IMR-90 (cell line): ENCODE data around the gene NTSR2. TPM values are rescaled to one million over a fixed set of nuclear protein-coding genes. Genes with fewer than 3 reads are reported as not detected.

Experiments used
- ATAC-seq: fragments of 200-7000 bp; cut with Tn5 transposase; 2 replicates; pipeline ENCODE4 v1.9.1; 2020; ENCODE audit warnings: low read depth, mild to moderate bottlenecking, moderate library complexity
- BruUV-seq: library from RNA; stranded (reverse); fragments of 400-500 nt; replicated peaks from 2 replicates; lab custom pipeline; 2021; lab: Mats Ljungman, UMichigan
- CTCF ChIA-PET: fragments of 300-600 bp; formaldehyde crosslinking; extraction: SDS; loops from one replicate; lab custom pipeline; 2021; ENCODE audit warnings: antibody characterized with exemption; lab: Yijun Ruan, JAX
- POLR2A ChIA-PET: fragments of 300-600 bp; sonication (Branson Sonifier 250); formaldehyde crosslinking; loops from one replicate; lab custom pipeline; 2022; ENCODE audit warnings: antibody characterized with exemption; ENCODE audit not compliant: unreplicated experiment; lab: Charles Lee
- DNase-seq: peaks from one replicate; pipeline ENCODE4 v3.0.0; 2013
- H2AFZ ChIP-seq: replicated peaks from 2 replicates; pipeline ENCODE3; 2013; ENCODE audit warnings: low read length, mild to moderate bottlenecking; ENCODE audit not compliant: poor library complexity
- H2AK5ac ChIP-seq: 2 replicates; pipeline ENCODE4 v1.6.1; 2013; ENCODE audit warnings: low read depth, low read length, inconsistent platforms
- H2AK9ac ChIP-seq: replicated peaks from 2 replicates; pipeline ENCODE3; 2013; ENCODE audit warnings: mild to moderate bottlenecking, low read depth, low read length, moderate library complexity; ENCODE audit not compliant: poor library complexity
- H2BK120ac ChIP-seq: 2 replicates; pipeline ENCODE4 v1.6.1; 2013; ENCODE audit warnings: low read depth, low read length, inconsistent platforms
- H2BK15ac ChIP-seq: 3 replicates; pipeline ENCODE4 v1.6.1; 2013; ENCODE audit warnings: low read depth, low read length, inconsistent platforms
- H2BK20ac ChIP-seq: 2 replicates; pipeline ENCODE4 v1.6.1; 2013; ENCODE audit warnings: low read depth, mild to moderate bottlenecking, inconsistent platforms, low read length, moderate library complexity
- H2BK5ac ChIP-seq: 2 replicates; pipeline ENCODE4 v1.6.1; 2013; ENCODE audit warnings: mild to moderate bottlenecking, low read depth, low read length, inconsistent platforms; ENCODE audit not compliant: poor library complexity, severe bottlenecking
- H3K14ac ChIP-seq: replicated peaks from 2 replicates; pipeline ENCODE4 v1.6.1; 2013; ENCODE audit warnings: low read depth, low read length, inconsistent platforms
- H3K18ac ChIP-seq: 2 replicates; pipeline ENCODE4 v1.6.1; 2013; ENCODE audit warnings: low read depth, low read length, control low read depth
- H3K23ac ChIP-seq: 2 replicates; pipeline ENCODE4 v1.6.1; 2013; ENCODE audit warnings: low read depth, low read length, inconsistent platforms
- H3K27ac ChIP-seq: 2 replicates; pipeline ENCODE4 v1.5.1; 2013; ENCODE audit warnings: mild to moderate bottlenecking, control low read depth, low read length; ENCODE audit not compliant: insufficient read depth
- H3K27me3 ChIP-seq: 2 replicates; pipeline ENCODE4 v1.6.1; 2013; ENCODE audit warnings: low read length; ENCODE audit not compliant: control insufficient read depth, insufficient read depth
- H3K36me3 ChIP-seq: 2 replicates; pipeline ENCODE4 v1.6.1; 2013; ENCODE audit warnings: low read length, mixed read lengths; ENCODE audit not compliant: control insufficient read depth, insufficient read depth
- H3K4ac ChIP-seq: 2 replicates; pipeline ENCODE4 v1.6.1; 2013; ENCODE audit warnings: low read depth, low read length, inconsistent platforms
- H3K4me1 ChIP-seq: 2 replicates; pipeline ENCODE4 v1.6.1; 2013; ENCODE audit warnings: low read length, mixed read lengths; ENCODE audit not compliant: control insufficient read depth, insufficient read depth
- H3K4me2 ChIP-seq: 2 replicates; pipeline ENCODE4 v1.6.1; 2013; ENCODE audit warnings: low read depth, mild to moderate bottlenecking, control low read depth, low read length, moderate library complexity
- H3K4me3 ChIP-seq: 2 replicates; pipeline ENCODE4 v1.5.1; 2013; ENCODE audit warnings: low read depth, mild to moderate bottlenecking, control low read depth, low read length, moderate library complexity; ENCODE audit not compliant: insufficient read depth
- H3K56ac ChIP-seq: 2 replicates; pipeline ENCODE4 v1.6.1; 2013; ENCODE audit warnings: low read length, inconsistent platforms; ENCODE audit not compliant: insufficient read depth; ENCODE audit errors: extremely low read depth
- H3K79me1 ChIP-seq, 2 experiments: 2 replicates each; pipeline ENCODE4 v1.6.1; 2013; ENCODE audit warnings: low read length in 2 of 2, inconsistent platforms in 1 of 2, low read depth in 1 of 2
- H3K9ac ChIP-seq: 2 replicates; pipeline ENCODE4 v1.6.1; 2013; ENCODE audit warnings: low read depth, low read length, control low read depth
- H3K9me1 ChIP-seq: 2 replicates; pipeline ENCODE4 v1.6.1; 2013; ENCODE audit warnings: low read length, inconsistent platforms; ENCODE audit not compliant: insufficient read depth
- H3K9me3 ChIP-seq: 2 replicates; pipeline ENCODE4 v1.6.1; 2013; ENCODE audit warnings: low read length; ENCODE audit not compliant: control insufficient read depth, insufficient read depth
- H4K20me1 ChIP-seq: 2 replicates; pipeline ENCODE4 v1.6.1; 2013; ENCODE audit warnings: low read length, inconsistent platforms; ENCODE audit not compliant: insufficient read depth
- H4K5ac ChIP-seq: 2 replicates; pipeline ENCODE4 v1.6.1; 2013; ENCODE audit warnings: mild to moderate bottlenecking, low read depth, low read length, control low read depth
- H4K8ac ChIP-seq, 2 experiments: 2 replicates each; pipeline ENCODE4 v1.6.1; 2013; ENCODE audit warnings: low read depth in 2 of 2, low read length in 2 of 2, control low read depth in 1 of 2, inconsistent platforms in 1 of 2
- H4K91ac ChIP-seq: 2 replicates; pipeline ENCODE4 v1.6.1; 2013; ENCODE audit warnings: low read depth, low read length, inconsistent platforms; ENCODE audit not compliant: insufficient read depth
- BHLHE40 ChIP-seq: fragments of 150-350 bp; IDR thresholded peaks from 2 replicates; pipeline ENCODE4 v1.6.1; 2016; ENCODE audit warnings: mild to moderate bottlenecking, low read depth, low read length
- CEBPB ChIP-seq: IDR thresholded peaks from 2 replicates; pipeline ENCODE4 v1.6.1; 2012; ENCODE audit warnings: low read depth, low read length, improper control_type of control experiment
- CHD1 ChIP-seq: IDR thresholded peaks from 2 replicates; pipeline ENCODE4 v1.6.1; 2012; ENCODE audit warnings: low read depth, low read length, improper control_type of control experiment
- FOS ChIP-seq: fragments of 150-350 bp; IDR thresholded peaks from 2 replicates; pipeline ENCODE4 v1.6.1; 2016; ENCODE audit warnings: low read depth, low read length
- MAFK ChIP-seq: IDR thresholded peaks from 2 replicates; pipeline ENCODE4 v1.6.1; 2012; ENCODE audit warnings: low read depth, low read length, improper control_type of control experiment
- MAZ ChIP-seq: IDR thresholded peaks from 2 replicates; pipeline ENCODE4 v1.6.1; 2012; ENCODE audit warnings: low read depth, mild to moderate bottlenecking, low read length, improper control_type of control experiment, moderate library complexity, borderline replicate concordance
- MXI1 ChIP-seq: IDR thresholded peaks from 2 replicates; pipeline ENCODE4 v1.6.1; 2012; ENCODE audit warnings: low read depth, mild to moderate bottlenecking, low read length, moderate library complexity, borderline replicate concordance
- NFE2L2 ChIP-seq: fragments of 150-350 bp; IDR thresholded peaks from 2 replicates; pipeline ENCODE4 v1.6.1; 2016; ENCODE audit warnings: low read depth, mild to moderate bottlenecking, low read length
- POLR2A ChIP-seq: IDR thresholded peaks from 2 replicates; pipeline ENCODE4 v1.6.1; 2012; ENCODE audit warnings: mild to moderate bottlenecking, low read depth, low read length
- RAD21 ChIP-seq: IDR thresholded peaks from 2 replicates; pipeline ENCODE4 v1.6.1; 2012; ENCODE audit warnings: low read length, improper control_type of control experiment
- RCOR1 ChIP-seq: IDR thresholded peaks from 2 replicates; pipeline ENCODE4 v1.6.1; 2012; ENCODE audit warnings: mild to moderate bottlenecking, low read length, improper control_type of control experiment; ENCODE audit not compliant: insufficient replicate concordance
- RFX5 ChIP-seq: IDR thresholded peaks from 2 replicates; pipeline ENCODE4 v1.8.0; 2012; ENCODE audit warnings: low read depth, mild to moderate bottlenecking, low read length, moderate library complexity
- SMC3 ChIP-seq: fragments of 150-350 bp; IDR thresholded peaks from 2 replicates; pipeline ENCODE4 v1.6.1; 2016; ENCODE audit warnings: low read depth, mild to moderate bottlenecking, antibody characterized with exemption, low read length, moderate library complexity
- USF2 ChIP-seq: fragments of 150-350 bp; IDR thresholded peaks from 2 replicates; pipeline ENCODE4 v1.6.1; 2017; ENCODE audit warnings: mild to moderate bottlenecking, antibody characterized with exemption, low read length, low read depth
- WGBS, 2 experiments: methylation state at CpG; one replicate each; pipeline versions ENCODE4 v1.1.5 to v1.1.7; 2013; ENCODE audit warnings: missing lambda C conversion rate in 2 of 2; ENCODE audit not compliant: insufficient read length in 1 of 2; ENCODE audit errors: extremely low coverage in 2 of 2; 5-methylcytosine and 5-hydroxymethylcytosine counted together
- dilution Hi-C: fragments of 300-500 bp; cut with HindIII; formaldehyde crosslinking; loops from one replicate; pipeline ENCODE4 v1.14.3; 2018; ENCODE audit warnings: low sequenced_read_pairs; ENCODE audit not compliant: unreplicated experiment
- in situ Hi-C: fragments of 300-500 bp; cut with MboI; formaldehyde crosslinking; loops from 3 replicates; pipeline ENCODE4 v1.14.3; 2019; ENCODE audit warnings: low sequenced_read_pairs, inconsistent platforms, mixed read lengths
- intact Hi-C: fragments of 100-400 bp; cut with micrococcal nuclease; formaldehyde crosslinking; loops from 2 replicates; pipeline ENCODE4 v1.10.0; 2022
- polyA plus RNA-seq, 3 experiments: library from polyadenylated mRNA; depleted of rRNA; stranded (reverse); fragments of >200 nt; gene quantifications; 2 replicates each; pipeline ENCODE4 v1.2.3, GENCODE V29; 2012; ENCODE audit warnings: low replicate concordance in 1 of 3
- total RNA-seq: library from RNA; depleted of rRNA; stranded (reverse); fragments of >200 nt; gene quantifications from 2 replicates; pipeline ENCODE4 v1.2.3, GENCODE V29; 2012
- TF ChIP-seq, protein P1 (sequence below): conservative IDR thresholded peaks from 2 replicates; pipeline ENCODE4 v1.5.1; 2012; ENCODE audit warnings: mild to moderate bottlenecking, low read depth, low read length, improper control_type of control experiment
- TF ChIP-seq, protein P2 (sequence below): fragments of 150-350 bp; IDR thresholded peaks from 2 replicates; pipeline ENCODE4 v1.6.1; 2016; ENCODE audit warnings: low read depth, mild to moderate bottlenecking, low read length, moderate library complexity, borderline replicate concordance

NTSR2 gene
- total and polyA plus RNA-seq, 2 of the 4 experiments (the other 2 are of a cell fraction): not detected

DNA sequence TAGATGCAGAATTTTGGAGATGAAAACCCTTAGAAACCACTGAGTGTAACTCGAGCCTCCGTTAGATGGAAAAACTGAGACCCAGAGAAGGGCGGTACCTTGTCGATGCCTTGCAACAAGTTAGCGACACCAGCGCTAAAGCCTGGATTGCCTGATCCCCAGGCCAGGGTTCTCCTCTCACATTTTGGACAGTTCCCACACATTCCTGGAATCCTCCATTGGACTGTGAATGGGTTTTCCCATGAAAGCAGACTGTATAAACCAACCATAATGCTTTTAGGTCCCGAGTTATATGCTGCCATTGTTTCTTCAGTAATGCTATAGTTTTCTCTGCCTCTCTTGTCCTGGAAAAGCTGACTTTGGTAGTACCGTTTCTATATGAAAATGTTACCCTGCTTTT lies 39.3 kb upstream of the NTSR2 start:
- dilution Hi-C loops (no loop called here), in situ Hi-C loops (no loop called here), intact Hi-C loops (no loop called here)
- H3K4me3 ChIP-seq: no peak overlapping the region
- H3K56ac ChIP-seq: no peak overlapping the region
- H3K9me3 ChIP-seq: no peaks in the 10 kb centered on the region
- POLR2A ChIA-PET: no interaction called here
- no peaks in the 10 kb centered on the region for H3K27me3 ChIP-seq
- H2AFZ ChIP-seq: no peak overlapping the region
- CTCF ChIA-PET: interaction anchor here (1.4 kb wide), 1 partner anchor 10 kb away, joined by 3 read pairs; no protein-coding TSS in a partner anchor
- 90% methylated on average over 2 of the region's 8 CpGs; no CpG with 5 or more reads in 1 of the 2 experiments for WGBS, 2 experiments
- H3K9ac ChIP-seq: no peak overlapping the region
- H4K8ac ChIP-seq: no peak overlapping the region
- no peak overlapping the region for H3K23ac ChIP-seq
- no peak overlapping the region for H3K14ac ChIP-seq
- ATAC-seq: no peak
- H2BK120ac ChIP-seq: no peak overlapping the region
- no peaks in the 10 kb centered on the region for H3K36me3 ChIP-seq
- H3K4me2 ChIP-seq: no peak overlapping the region
- H3K79me1 ChIP-seq: no peaks in the 10 kb centered on the region
- H3K18ac ChIP-seq: no peak overlapping the region
- no peak overlapping the region for H4K5ac ChIP-seq
- H2BK20ac ChIP-seq: no peak overlapping the region
- BruUV-seq: no TSS peak
- DNase-seq: no peak
- TF ChIP-seq RAD21 (no peak), USF2 (no peak), NFE2L2 (no peak), FOS (no peak), BHLHE40 (no peak), SMC3 (no peak), POLR2A (no peak), RFX5 (no peak), RCOR1 (no peak), MAFK (no peak), MXI1 (no peak), CEBPB (no peak), MAZ (no peak), CHD1 (no peak)
- TF ChIP-seq, protein P1, sequence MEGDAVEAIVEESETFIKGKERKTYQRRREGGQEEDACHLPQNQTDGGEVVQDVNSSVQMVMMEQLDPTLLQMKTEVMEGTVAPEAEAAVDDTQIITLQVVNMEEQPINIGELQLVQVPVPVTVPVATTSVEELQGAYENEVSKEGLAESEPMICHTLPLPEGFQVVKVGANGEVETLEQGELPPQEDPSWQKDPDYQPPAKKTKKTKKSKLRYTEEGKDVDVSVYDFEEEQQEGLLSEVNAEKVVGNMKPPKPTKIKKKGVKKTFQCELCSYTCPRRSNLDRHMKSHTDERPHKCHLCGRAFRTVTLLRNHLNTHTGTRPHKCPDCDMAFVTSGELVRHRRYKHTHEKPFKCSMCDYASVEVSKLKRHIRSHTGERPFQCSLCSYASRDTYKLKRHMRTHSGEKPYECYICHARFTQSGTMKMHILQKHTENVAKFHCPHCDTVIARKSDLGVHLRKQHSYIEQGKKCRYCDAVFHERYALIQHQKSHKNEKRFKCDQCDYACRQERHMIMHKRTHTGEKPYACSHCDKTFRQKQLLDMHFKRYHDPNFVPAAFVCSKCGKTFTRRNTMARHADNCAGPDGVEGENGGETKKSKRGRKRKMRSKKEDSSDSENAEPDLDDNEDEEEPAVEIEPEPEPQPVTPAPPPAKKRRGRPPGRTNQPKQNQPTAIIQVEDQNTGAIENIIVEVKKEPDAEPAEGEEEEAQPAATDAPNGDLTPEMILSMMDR: no peak
- TF ChIP-seq, protein P2, sequence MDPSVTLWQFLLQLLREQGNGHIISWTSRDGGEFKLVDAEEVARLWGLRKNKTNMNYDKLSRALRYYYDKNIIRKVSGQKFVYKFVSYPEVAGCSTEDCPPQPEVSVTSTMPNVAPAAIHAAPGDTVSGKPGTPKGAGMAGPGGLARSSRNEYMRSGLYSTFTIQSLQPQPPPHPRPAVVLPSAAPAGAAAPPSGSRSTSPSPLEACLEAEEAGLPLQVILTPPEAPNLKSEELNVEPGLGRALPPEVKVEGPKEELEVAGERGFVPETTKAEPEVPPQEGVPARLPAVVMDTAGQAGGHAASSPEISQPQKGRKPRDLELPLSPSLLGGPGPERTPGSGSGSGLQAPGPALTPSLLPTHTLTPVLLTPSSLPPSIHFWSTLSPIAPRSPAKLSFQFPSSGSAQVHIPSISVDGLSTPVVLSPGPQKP: no peak
- no peaks in the 10 kb centered on the region for H4K20me1 ChIP-seq
- H2BK5ac ChIP-seq: no peak overlapping the region
- H4K91ac ChIP-seq: no peak overlapping the region
- no peak overlapping the region for H3K27ac ChIP-seq
- no peak overlapping the region for H2AK9ac ChIP-seq
- H2BK15ac ChIP-seq: no peak overlapping the region
- no peak overlapping the region for H2AK5ac ChIP-seq
- peaks cover 5% of the 10 kb centered on the region for H3K4me1 ChIP-seq
- H3K4ac ChIP-seq: no peak overlapping the region
- no peaks in the 10 kb centered on the region for H3K9me1 ChIP-seq
